ENCODE data around the gene KPNB1.
"Not testable (repeated sequence)": the region's sequence is repeated elsewhere in the genome, so short reads cannot be mapped to it uniquely, and the experiment has no call there.

Gene KPNB1

GRCh38 chr17:47676510-47677165 is 26.9 kb downstream of the KPNB1 start:
- DNase-seq (ENCODE audit: low read depth): no peak

GRCh38 chr17:47678196-47678595 is 28.5 kb downstream of the KPNB1 start:
- no peak for DNase-seq (ENCODE audit: low read depth)

GRCh38 chr17:47682138-47682537 is 32.4 kb downstream of the KPNB1 start:
- DNase-seq (ENCODE audit: low read depth): no peak

GRCh38 chr17:47682727-47683126 is 33.0 kb downstream of the KPNB1 start:
- DNase-seq (ENCODE audit: low read depth): not testable (repeated sequence)

GRCh38 chr17:47684025-47684424 is 34.3 kb downstream of the KPNB1 start:
- no peak for DNase-seq (ENCODE audit: low read depth)

- no peak for DNase-seq (ENCODE audit: low read depth)
These were observed 34.9 kb downstream of the KPNB1 start for GRCh38 chr17:47684535-47685193.

GRCh38 chr17:47685556-47686275 is 36.0 kb downstream of the KPNB1 start:
- no peak for DNase-seq (ENCODE audit: low read depth)

GRCh38 chr17:47686276-47686635 is 36.5 kb downstream of the KPNB1 start:
- DNase-seq (ENCODE audit: low read depth): no peak

- DNase-seq (ENCODE audit: low read depth): no peak
These were observed 37.1 kb downstream of the KPNB1 start for GRCh38 chr17:47686664-47687327.

- DNase-seq (ENCODE audit: low read depth): no peak
These were observed 37.6 kb downstream of the KPNB1 start for GRCh38 chr17:47687328-47687690.

- DNase-seq (ENCODE audit: low read depth): no peak
These were observed 38.0 kb downstream of the KPNB1 start for GRCh38 chr17:47687748-47688147.

GRCh38 chr17:47690121-47690520 is 40.4 kb downstream of the KPNB1 start:
- DNase-seq (ENCODE audit: low read depth): no peak

- no peak for DNase-seq (ENCODE audit: low read depth)
These were observed 42.6 kb downstream of the KPNB1 start for GRCh38 chr17:47692137-47692894.

GRCh38 chr17:47692895-47693730 is 43.4 kb downstream of the KPNB1 start:
- DNase-seq (ENCODE audit: low read depth): no peak

- DNase-seq (ENCODE audit: low read depth): peak; percentile 41
These were observed 44.2 kb downstream of the KPNB1 start, which contains the start of gene TBKBP1 for GRCh38 chr17:47693731-47694580. Gene TBKBP1, plus strand, starts transcription at chr17:47694161. Its CDS starts 1,952 bp downstream, at chr17:47696113.

GRCh38 chr17:47694581-47695428 is 45.1 kb downstream of the KPNB1 start:
- DNase-seq (ENCODE audit: low read depth): peak; percentile 45

GRCh38 chr17:47695429-47696376 is 46.0 kb downstream of the KPNB1 start:
- no peak for DNase-seq (ENCODE audit: low read depth)

Data from activated T-helper 9 cell treated with anti-CD3 and anti-CD28 coated beads, Interleukin-2, amount 50 U/mL, for 16 hours (primary cell).